Transverse colon (tissue), 4 donors: ENCODE measurements around the gene CEP170B. TPM values are rescaled to one million over a fixed set of nuclear protein-coding genes. Genes with fewer than 3 reads are reported as not detected.

Experiments
- DNase-seq: peaks from one replicate; pipeline ENCODE4 v3.0.0-alpha.2; 2019
- H3K27ac ChIP-seq, 4 donors: fragments of 200-600 bp; sonication (generic); 2 replicates each; pipeline ENCODE4 v1.5.1; 2016 to 2018; ENCODE audit warnings: inconsistent platforms in 4 of 4
- H3K27me3 ChIP-seq: fragments of 200-600 bp; sonication (generic); 2 replicates; pipeline ENCODE4 v1.5.1; 2017; ENCODE audit warnings: inconsistent platforms
- H3K36me3 ChIP-seq, 4 donors: fragments of 200-600 bp; sonication (generic); 2 replicates each; pipeline ENCODE4 v1.5.1; 2017 to 2019; ENCODE audit warnings: inconsistent platforms in 4 of 4
- H3K4me1 ChIP-seq, 4 donors: fragments of 200-600 bp; sonication (generic); 2 replicates each; pipeline ENCODE4 v1.5.1; 2017 to 2020; ENCODE audit warnings: inconsistent platforms in 4 of 4
- H3K4me3 ChIP-seq, 4 donors: fragments of 200-600 bp; sonication (generic); 1 replicate in 1 of 4; 2 replicates in 3 of 4; pipeline versions ENCODE4 v1.5.1 to v1.6.1; 2017 to 2019; ENCODE audit warnings: inconsistent platforms in 4 of 4
- H3K9me3 ChIP-seq, 2 donors: fragments of 200-600 bp; sonication (generic); 2 replicates each; pipeline ENCODE4 v1.5.1; 2017 to 2019; ENCODE audit warnings: inconsistent platforms in 2 of 2
- CTCF ChIP-seq, 5 experiments: fragments of 200-600 bp in 3 of 5; fragments of 450-650 bp in 2 of 5; sonication (generic) in 3 of 5; IDR thresholded peaks; 1 replicate in 2 of 5; 2 replicates in 3 of 5; pipeline ENCODE4 v1.5.1; 2016 to 2017; ENCODE audit warnings: antibody characterized with exemption in 5 of 5, inconsistent platforms in 3 of 5, mild to moderate bottlenecking in 2 of 5, moderate library complexity in 1 of 5
- EP300 ChIP-seq: sonication (generic); formaldehyde crosslinking; IDR thresholded peaks from one replicate; pipeline ENCODE4 v1.6.1; 2017; ENCODE audit warnings: antibody characterized with exemption, low read depth
- POLR2A ChIP-seq: fragments of 450-650 bp; IDR thresholded peaks from one replicate; pipeline ENCODE4 v1.6.1; 2016; ENCODE audit warnings: antibody characterized with exemption, mild to moderate bottlenecking, moderate library complexity
- POLR2AphosphoS5 ChIP-seq, 3 donors: sonication (generic); formaldehyde crosslinking; IDR thresholded peaks; one replicate each; pipeline ENCODE4 v1.6.1; 2016; ENCODE audit warnings: antibody characterized with exemption in 3 of 3
- whole genome bisulfite sequencing, 2 donors: methylation state at CpG; one replicate each; pipeline ENCODE4 v1.1.5; 2018; ENCODE audit warnings: low coverage in 1 of 2; 5-methylcytosine and 5-hydroxymethylcytosine counted together
- in situ Hi-C, 4 donors: fragments of 200-750 bp; cut with MboI; loops; one replicate each; pipeline versions ENCODE4 v1.15.0 to v1.15.1; 2017; ENCODE audit warnings: low sequenced_read_pairs in 3 of 4, low pct_ligation_motif_present in 1 of 4, low pct_unique_long_range_greater_than_20kb in 1 of 4
- intact Hi-C: fragments of 100-400 bp; cut with DNase I; formaldehyde crosslinking; loops from one replicate; pipeline ENCODE4 v1.15.1; 2023; ENCODE audit warnings: low total_unique reads
- total RNA-seq, 4 donors: library from RNA; depleted of rRNA; stranded (reverse); fragments of >200 nt; gene quantifications; one replicate each; pipeline ENCODE4 v1.1.0, GENCODE V29; 2016

CEP170B gene
- total RNA-seq, 4 donors from 2014 or later: 56.0 to 195 (median 109) TPM

- no peak overlapping the region for H3K4me3 ChIP-seq
- no peaks in the 10 kb centered on the region for H3K9me3 ChIP-seq
- WGBS, 2 donors: 88% methylated on average over 4 of the region's 4 CpGs; no CpG with 5 or more reads in 1 of the 2 donors
- no peak overlapping the region for H3K27ac ChIP-seq
- H3K27me3 ChIP-seq: peaks cover 87% of the 10 kb centered on the region
- peaks cover 0 to 17% (median 16%) of the 10 kb centered on the region in 4 donors for H3K4me1 ChIP-seq
- TF ChIP-seq EP300 (no peak), POLR2A (no peak), CTCF (IDR thresholded peaks at IDR 0.05) (no peak), POLR2AphosphoS5 (IDR thresholded peaks at IDR 0.05) (no peak)
- intact Hi-C loops (no loop called here), in situ Hi-C loops (no loop called here)
- H3K36me3 ChIP-seq: no peaks in the 10 kb centered on the region
- no peak for DNase-seq
These were observed 19.9 kb upstream of the CEP170B start for GRCh38 chr14:104845033-104845666.

DNA sequence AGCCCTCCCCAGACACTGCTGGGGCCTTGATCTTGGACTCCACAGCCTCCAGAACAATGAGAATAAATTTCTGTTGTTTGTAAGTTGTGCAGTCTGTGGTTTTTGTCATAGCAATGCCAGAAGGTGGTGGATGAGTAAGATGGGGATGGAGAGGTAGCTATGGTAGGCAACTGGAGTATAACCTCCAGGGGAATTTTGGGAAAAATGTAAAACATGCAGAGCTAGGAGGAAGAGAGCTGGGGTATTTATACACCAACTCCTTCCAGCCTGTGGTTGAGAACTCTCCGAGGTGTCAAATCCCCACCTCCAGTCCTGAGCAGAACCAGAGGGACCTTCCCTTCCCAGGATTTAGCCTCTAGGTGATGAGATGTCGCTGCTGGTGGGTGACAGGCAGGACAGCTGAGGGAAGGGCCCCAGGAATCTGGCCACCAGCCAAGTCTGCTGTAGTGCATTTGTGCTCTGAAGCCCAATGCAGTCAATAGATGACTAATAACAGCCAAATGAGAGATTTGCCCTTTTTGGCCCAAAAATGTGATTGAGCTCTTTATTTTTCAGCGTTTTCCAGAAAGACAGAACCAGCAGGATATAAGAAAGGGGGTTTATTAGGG, 19.1 kb upstream of the CEP170B start:
- no peak overlapping the region for H3K27ac ChIP-seq
- H3K36me3 ChIP-seq: no peaks in the 10 kb centered on the region
- H3K4me1 ChIP-seq: peaks cover 0 to 17% (median 16%) of the 10 kb centered on the region in 4 donors
- TF ChIP-seq CTCF (IDR thresholded peaks at IDR 0.05): no peak
- TF ChIP-seq EP300: no peak
- no peak for TF ChIP-seq POLR2A
- no peak for TF ChIP-seq POLR2AphosphoS5 (IDR thresholded peaks at IDR 0.05)
- intact Hi-C loops: no loop called here
- no peaks in the 10 kb centered on the region for H3K9me3 ChIP-seq
- in situ Hi-C loops: no loop called here
- H3K27me3 ChIP-seq: peaks cover 91% of the 10 kb centered on the region
- 89% methylated on average over 3 of the region's 3 CpGs; no CpG with 5 or more reads in 1 of the 2 donors for WGBS, 2 donors
- H3K4me3 ChIP-seq: no peak overlapping the region
- DNase-seq: no peak

GRCh38 chr14:104852280-104852663, 12.8 kb upstream of the CEP170B start:
- intact Hi-C loops: no loop called here
- WGBS, 2 donors: 45 to 60% methylated on average over 1 to 8 of the region's 8 CpGs
- no peaks in the 10 kb centered on the region for H3K4me1 ChIP-seq
- no peaks in the 10 kb centered on the region for H3K9me3 ChIP-seq
- no peak overlapping the region for H3K27ac ChIP-seq
- no peak for TF ChIP-seq POLR2AphosphoS5 (IDR thresholded peaks at IDR 0.05)
- TF ChIP-seq EP300: no peak
- no peak for TF ChIP-seq CTCF (IDR thresholded peaks at IDR 0.05)
- no peak for TF ChIP-seq POLR2A
- H3K27me3 ChIP-seq: peaks cover 61% of the 10 kb centered on the region
- H3K4me3 ChIP-seq: no peak overlapping the region
- in situ Hi-C loops: no loop called here
- no peaks in the 10 kb centered on the region for H3K36me3 ChIP-seq
- DNase-seq: no peak

- DNase-seq: no peak
- no peaks in the 10 kb centered on the region for H3K4me1 ChIP-seq
- no peak for TF ChIP-seq POLR2AphosphoS5 (IDR thresholded peaks at IDR 0.05)
- TF ChIP-seq EP300: no peak
- H3K36me3 ChIP-seq: no peaks in the 10 kb centered on the region
- H3K27me3 ChIP-seq: peaks cover 35% of the 10 kb centered on the region
- intact Hi-C loops: no loop called here
- no peak overlapping the region for H3K27ac ChIP-seq
- in situ Hi-C loops: no loop called here
- WGBS, 2 donors: 46 to 70% methylated on average over 4 to 12 of the region's 12 CpGs
- H3K9me3 ChIP-seq: no peaks in the 10 kb centered on the region
- H3K4me3 ChIP-seq: no peak overlapping the region
These were observed 9.5 kb upstream of the CEP170B start for GRCh38 chr14:104855532-104856090.
